HG02938 (cell line): ENCODE measurements around the gene MGMT.

Experiments used
- ATAC-seq: cut with Tn5 transposase; IDR thresholded peaks from one replicate; pipeline ENCODE4 v1.9.1; 2021; ENCODE audit warnings: mild to moderate bottlenecking, moderate library complexity; ENCODE audit not compliant: unreplicated experiment

MGMT gene

GRCh38 chr10:129768437-129769355, 301.7 kb downstream of the MGMT start:
- no peak for ATAC-seq

DNA sequence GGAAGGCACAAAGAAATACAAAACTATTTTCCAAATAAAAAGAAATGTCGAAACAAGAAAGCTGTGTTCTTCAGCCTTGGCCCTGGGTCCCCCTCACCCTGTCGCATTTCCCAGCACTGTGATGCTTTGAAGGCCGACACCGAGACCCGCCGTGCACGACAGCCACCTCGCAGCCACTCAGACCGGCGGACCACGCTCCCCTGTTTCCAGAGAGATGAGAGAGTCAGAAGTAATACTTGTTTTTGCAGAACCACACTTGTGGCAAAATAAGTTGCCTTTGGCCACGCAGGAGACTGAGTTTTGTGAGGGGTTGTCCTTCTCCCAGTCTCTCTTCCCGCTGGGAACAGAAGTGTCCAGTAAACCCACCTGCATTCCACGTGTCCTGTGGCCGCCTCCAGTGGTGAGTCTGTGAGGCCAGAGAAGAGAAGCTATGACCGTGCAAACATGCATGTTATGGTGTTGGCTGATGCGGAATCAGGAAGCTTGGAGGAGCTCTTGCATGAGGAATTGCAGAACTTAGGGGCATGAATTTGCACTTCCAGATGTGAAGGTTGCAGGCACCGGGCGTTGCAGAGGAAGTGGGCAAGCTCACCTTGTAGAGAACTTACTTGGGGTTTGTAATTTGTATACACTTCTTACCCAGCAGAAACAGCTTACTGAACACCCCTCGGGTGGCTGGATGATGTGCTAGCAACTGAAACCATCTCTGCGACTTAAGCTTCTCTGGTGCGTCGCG, 302.5 kb downstream of the MGMT start:
- ATAC-seq: no peak

DNA sequence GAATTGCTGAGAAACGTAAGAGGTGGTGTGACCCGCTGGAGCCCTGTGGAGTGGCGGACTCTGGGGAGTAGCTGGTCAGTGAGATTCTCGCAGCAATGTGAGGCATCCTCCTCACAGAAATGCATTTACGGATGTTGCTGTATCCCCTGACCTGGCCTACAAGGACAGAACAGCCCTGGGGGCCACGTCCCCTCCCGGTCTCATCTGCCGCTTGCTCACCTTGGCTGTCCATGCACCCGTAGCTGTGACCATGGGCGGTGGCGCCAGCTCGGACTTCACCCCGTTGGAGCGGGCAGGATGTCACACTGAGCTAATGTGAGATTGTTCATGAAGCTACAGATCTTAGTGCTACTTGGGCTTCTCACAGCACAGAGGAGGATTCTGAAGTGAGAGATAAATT, 303.2 kb downstream of the MGMT start:
- no peak for ATAC-seq

- ATAC-seq: no peak
Observed at GRCh38 chr10:129771024-129771423, 304.0 kb downstream of the MGMT start.

DNA sequence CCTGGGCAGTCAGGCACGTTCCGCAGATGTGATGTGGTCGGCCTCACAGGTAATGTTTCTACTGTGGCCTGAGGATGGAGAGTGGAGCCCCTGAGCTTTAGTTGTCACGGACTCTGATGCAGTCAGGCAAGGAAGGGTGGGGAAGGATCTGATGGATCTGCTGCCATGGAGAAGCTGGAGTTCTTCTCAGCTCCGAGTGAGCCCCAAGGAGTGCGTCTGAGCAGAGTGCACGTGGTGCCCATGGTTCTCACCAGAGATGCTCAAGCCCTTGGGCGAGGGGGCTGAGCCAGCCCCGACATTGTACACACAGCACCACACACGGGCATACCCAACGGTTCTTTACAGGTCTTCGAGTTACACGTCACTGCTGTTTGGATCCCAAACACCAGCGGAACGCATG, 304.5 kb downstream of the MGMT start:
- ATAC-seq: no peak

DNA sequence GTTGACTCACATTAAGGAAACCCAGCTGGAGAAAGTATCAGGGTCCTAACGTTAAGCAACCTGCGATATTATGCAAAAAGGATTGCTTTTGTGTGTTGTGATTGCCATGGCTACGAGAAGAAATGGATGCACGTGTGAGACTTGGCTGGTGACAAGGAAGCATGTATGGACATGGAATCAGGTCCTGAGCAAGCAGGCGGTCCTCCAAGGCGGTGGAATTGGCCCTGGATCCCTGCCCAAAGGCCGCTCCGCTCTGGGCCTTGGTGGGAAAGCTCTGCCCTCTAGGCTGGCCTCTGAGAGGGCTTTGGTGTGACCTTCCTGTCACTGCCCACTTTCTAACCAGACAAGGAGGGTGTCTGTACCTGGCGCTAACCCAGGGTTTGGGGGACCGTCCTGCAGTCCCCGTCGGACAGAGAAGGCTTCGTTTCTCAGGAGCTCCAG, 305.0 kb downstream of the MGMT start:
- no peak for ATAC-seq

DNA sequence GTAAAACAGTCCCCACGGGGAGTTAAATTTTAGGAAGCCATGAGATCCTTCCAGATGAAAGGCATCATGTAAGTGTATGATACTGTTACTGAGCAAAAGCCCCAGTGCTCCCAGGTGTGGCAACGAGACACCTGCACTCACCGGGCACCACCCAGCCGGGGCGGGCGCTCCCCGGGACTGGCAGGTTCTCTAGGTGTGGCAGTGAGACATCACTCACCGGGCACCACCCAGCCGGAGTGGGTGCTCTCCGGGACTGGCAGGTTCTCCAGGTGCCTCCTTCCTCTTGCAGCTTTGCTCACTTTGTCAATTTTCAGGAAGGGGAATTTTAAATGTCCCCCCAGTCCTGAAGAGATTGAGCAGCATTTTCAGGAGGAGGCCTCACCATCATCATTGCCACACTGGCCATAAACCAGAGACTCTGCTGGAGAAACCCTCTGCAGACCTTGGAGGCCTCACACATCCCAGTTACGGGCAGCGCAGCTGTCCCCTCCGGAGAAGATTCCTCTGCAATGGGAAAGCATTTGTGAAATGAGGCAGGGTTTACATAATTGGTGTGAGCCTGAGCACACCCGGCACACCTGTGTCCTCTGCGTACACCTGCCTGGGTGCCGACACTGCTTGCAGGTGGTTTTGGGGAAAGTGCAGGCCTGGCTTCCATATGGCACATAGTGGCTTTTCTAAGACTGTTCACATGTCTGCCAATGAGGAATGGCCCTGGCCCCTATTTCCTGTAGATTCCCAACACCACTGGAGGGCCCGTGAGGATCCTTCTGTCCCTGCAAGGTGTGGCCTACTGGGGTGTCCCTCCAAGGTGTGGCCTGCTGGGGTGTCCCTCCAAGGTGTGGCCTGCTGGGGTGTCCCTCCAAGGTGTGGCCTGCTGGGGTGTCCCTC, 305.7 kb downstream of the MGMT start:
- no peak for ATAC-seq

GRCh38 chr10:129773359-129773990, 306.4 kb downstream of the MGMT start:
- no peak for ATAC-seq

- no peak for ATAC-seq
Observed at GRCh38 chr10:129774082-129774735, 307.2 kb downstream of the MGMT start.

- no peak for ATAC-seq
Observed at GRCh38 chr10:129774736-129775401, 307.8 kb downstream of the MGMT start.

DNA sequence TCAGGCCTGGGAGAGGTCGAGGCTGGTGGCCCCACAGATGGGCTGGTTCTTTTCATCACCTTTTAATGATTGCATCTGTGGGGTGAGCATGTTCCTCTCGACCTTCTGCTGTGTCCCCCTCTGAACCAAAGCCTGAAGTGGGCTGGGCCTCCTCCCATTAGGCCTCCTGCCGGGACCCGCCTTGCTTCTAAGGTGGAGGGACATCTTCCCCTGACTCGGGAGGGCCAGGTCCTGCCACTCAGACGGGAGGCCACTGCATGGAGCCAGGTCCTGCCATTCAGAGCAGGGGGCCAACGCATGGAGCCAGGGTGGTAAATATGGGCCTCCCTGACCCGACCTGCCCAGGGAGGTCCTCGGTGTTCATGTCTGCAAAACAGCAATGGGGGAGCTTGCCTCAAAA, 308.6 kb downstream of the MGMT start:
- ATAC-seq: no peak

DNA sequence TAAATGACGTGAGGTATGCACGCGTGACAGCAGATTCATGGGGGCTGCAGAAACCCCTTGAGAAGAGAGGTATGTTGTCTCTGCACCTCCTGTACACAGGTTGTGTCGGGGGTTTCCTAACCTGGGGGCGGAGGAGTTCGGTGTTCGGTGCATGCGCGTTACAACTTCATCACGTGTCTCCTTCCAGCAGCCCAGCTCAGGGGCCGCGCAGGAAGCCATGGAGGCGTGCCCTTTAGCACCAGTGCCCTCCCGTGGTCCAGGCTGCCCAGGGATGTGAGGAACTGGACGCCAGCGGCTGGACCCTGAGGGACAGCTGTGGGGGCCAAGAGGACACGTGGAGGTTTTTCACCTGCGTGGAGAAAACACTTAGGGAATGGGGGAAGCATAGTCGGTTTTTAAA, 310.6 kb downstream of the MGMT start:
- no peak for ATAC-seq

DNA sequence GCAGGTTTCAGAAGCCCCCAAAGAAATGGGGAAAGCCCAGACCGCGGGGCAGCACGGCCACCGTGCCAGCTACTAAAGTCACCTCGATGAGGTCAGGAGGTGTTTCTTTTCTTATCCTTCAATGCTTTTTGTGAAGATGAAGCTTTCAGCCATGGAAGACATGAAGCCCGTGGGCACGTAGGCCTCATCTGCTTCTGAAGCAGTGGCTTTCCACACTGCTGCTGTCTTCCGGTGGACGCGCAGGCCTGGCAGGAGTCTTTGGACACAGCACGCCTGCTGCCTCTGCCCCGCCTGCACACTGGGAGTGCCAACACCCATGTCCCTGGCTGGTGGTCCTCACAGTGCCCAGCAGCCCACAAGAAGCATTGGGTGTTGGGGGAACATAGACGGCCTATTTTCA, 311.5 kb downstream of the MGMT start:
- no peak for ATAC-seq

- ATAC-seq: no peak
Observed at GRCh38 chr10:129779126-129780111, 312.4 kb downstream of the MGMT start.

GRCh38 chr10:129780198-129780597, 313.2 kb downstream of the MGMT start:
- no peak for ATAC-seq

DNA sequence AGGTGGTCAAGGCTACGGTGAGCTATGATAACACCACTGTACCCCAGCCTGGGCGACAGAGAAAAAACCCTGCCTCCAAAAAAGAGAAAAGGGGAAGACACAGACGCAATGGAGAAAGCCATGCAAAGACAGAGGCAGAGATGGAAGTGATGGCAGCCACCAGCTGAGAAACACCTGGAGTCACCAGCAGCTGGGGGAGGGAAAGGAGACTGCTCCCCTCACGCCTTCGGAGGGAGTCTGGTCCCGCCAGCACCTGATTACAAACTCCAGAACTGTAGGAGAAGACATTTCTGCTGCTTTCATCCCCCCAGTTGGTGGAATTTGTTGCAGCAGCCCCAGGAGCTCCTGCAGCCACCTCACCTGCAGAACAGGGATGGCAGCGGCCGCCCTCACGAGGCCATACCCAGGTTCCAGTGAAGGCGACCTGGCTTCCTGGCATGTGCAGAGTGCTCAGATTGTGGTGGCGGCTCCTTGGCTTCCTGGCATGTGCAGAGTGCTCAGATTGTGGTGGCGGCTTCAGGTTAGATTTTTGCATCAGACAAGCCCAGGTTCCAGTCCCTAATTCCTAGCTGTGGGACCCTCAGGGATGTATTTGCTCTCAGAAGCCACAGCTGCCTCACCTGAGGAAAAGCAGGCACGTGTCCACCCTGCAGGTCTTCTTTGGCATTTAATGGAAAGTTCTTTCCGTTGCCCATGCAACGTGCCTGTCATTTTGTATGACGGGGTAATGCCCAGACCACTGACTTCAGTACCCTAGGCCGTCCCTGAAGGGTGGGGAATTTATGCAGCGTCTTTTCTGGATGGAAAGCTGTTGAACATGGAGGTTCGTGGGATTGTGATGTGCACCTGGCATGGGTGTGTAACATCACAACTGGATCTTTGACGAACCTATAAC, 314.1 kb downstream of the MGMT start:
- ATAC-seq: no peak

DNA sequence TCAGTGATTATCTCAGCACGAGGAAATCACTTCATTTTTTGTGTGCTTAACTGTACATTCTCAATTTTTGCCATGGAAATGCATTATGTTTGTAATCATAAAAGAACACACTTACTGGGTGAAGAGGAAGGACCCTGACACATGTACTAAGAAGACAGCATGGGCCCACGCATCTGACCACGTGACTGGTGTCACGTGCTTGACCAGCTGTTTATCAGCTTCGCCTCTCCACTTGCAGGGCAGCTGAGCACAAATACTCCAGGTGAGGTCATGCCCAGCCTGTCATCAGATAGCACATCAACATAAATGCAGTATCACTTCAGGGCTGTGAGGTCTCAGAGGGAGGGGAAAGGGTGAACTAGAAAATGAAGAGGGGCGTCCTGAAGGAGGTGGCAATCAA, 317.2 kb downstream of the MGMT start:
- no peak for ATAC-seq
